OCI-LY1 (cell line): ENCODE results near the gene NR6A1.
A peak's percentile ranks its signal among the peaks of the same experiment; 100 is the strongest.
"Not testable (repeated sequence)": the region's sequence is repeated elsewhere in the genome, so short reads cannot be mapped to it uniquely, and the experiment has no call there.

Experiments used
- H2AFZ ChIP-seq: fragments of 200-600 bp; sonication (generic), shearing (Covaris generic); 2 replicates; pipeline ENCODE4 v1.6.0; 2014; ENCODE audit warnings: antibody characterized with exemption, mild to moderate bottlenecking, low read length
- H3F3A ChIP-seq: fragments of 200-600 bp; sonication (generic), shearing (Covaris generic); 2 replicates; pipeline ENCODE4 v1.6.0; 2014; ENCODE audit warnings: mild to moderate bottlenecking, antibody characterized with exemption, low read length, moderate library complexity; ENCODE audit not compliant: insufficient read depth
- H3K27ac ChIP-seq: fragments of 200-600 bp; sonication (generic); 2 replicates; pipeline ENCODE4 v1.5.1; 2014; ENCODE audit warnings: low read length, mixed run types, mild to moderate bottlenecking, low read depth; ENCODE audit not compliant: poor library complexity, severe bottlenecking
- H3K27me3 ChIP-seq: fragments of 200-600 bp; sonication (generic); 2 replicates; pipeline ENCODE4 v1.6.0; 2014; ENCODE audit warnings: antibody characterized with exemption, mild to moderate bottlenecking, low read length, moderate library complexity; ENCODE audit not compliant: insufficient read depth
- H3K36me3 ChIP-seq: fragments of 200-600 bp; sonication (generic); 2 replicates; pipeline ENCODE4 v1.6.1; 2014; ENCODE audit warnings: mild to moderate bottlenecking, antibody characterized with exemption, low read length, moderate library complexity, mixed read lengths; ENCODE audit not compliant: insufficient read depth
- H3K4me1 ChIP-seq: fragments of 200-600 bp; sonication (generic); 2 replicates; pipeline ENCODE4 v1.5.1; 2014; ENCODE audit warnings: mild to moderate bottlenecking, low read length, moderate library complexity; ENCODE audit not compliant: insufficient read depth, severe bottlenecking
- H3K4me2 ChIP-seq: fragments of 200-600 bp; sonication (generic), shearing (Covaris generic); 2 replicates; pipeline ENCODE4 v1.6.1; 2014; ENCODE audit warnings: low read length
- H3K4me3 ChIP-seq: fragments of 200-600 bp; sonication (generic); 2 replicates; pipeline ENCODE4 v1.5.1; 2014; ENCODE audit warnings: low read length, low read depth, mild to moderate bottlenecking, mixed read lengths; ENCODE audit not compliant: poor library complexity, severe bottlenecking
- H3K79me2 ChIP-seq: fragments of 200-600 bp; shearing (Covaris generic); 2 replicates; pipeline ENCODE4 v1.6.1; 2016; ENCODE audit warnings: mixed run types, low read length, mixed read lengths; ENCODE audit not compliant: insufficient read depth
- H3K9ac ChIP-seq: fragments of 200-600 bp; sonication (generic), shearing (Covaris generic); 2 replicates; pipeline ENCODE4 v1.6.1; 2014; ENCODE audit warnings: mild to moderate bottlenecking, low read length, mixed read lengths
- H3K9me2 ChIP-seq: fragments of 200-600 bp; sonication (generic), shearing (Covaris generic); 2 replicates; pipeline ENCODE4 v1.6.1; 2014; ENCODE audit warnings: low read depth, mild to moderate bottlenecking, low read length, mixed read lengths
- H3K9me3 ChIP-seq: fragments of 200-600 bp; shearing (Covaris generic); 2 replicates; pipeline ENCODE4 v1.6.1; 2014; ENCODE audit warnings: low read length, mixed read lengths
- H4K20me1 ChIP-seq: fragments of 200-600 bp; sonication (generic), shearing (Covaris generic); 2 replicates; pipeline ENCODE4 v1.6.0; 2016; ENCODE audit warnings: mild to moderate bottlenecking, low read length; ENCODE audit not compliant: insufficient read depth
- EZH2 ChIP-seq: fragments of 200-600 bp; sonication (generic), shearing (Covaris generic); IDR thresholded peaks from 2 replicates; pipeline ENCODE4 v1.8.0; 2017; ENCODE audit warnings: borderline replicate concordance, mixed run types, mild to moderate bottlenecking, antibody characterized with exemption, low read length, moderate library complexity, mixed read lengths
- TF ChIP-seq, protein P1 (sequence below): fragments of 200-600 bp; sonication (generic), shearing (Covaris generic); IDR thresholded peaks from 2 replicates; pipeline ENCODE4 v1.5.1; 2017; ENCODE audit warnings: mild to moderate bottlenecking, antibody characterized with exemption, low read length, moderate library complexity, mixed read lengths

NR6A1 gene

DNA sequence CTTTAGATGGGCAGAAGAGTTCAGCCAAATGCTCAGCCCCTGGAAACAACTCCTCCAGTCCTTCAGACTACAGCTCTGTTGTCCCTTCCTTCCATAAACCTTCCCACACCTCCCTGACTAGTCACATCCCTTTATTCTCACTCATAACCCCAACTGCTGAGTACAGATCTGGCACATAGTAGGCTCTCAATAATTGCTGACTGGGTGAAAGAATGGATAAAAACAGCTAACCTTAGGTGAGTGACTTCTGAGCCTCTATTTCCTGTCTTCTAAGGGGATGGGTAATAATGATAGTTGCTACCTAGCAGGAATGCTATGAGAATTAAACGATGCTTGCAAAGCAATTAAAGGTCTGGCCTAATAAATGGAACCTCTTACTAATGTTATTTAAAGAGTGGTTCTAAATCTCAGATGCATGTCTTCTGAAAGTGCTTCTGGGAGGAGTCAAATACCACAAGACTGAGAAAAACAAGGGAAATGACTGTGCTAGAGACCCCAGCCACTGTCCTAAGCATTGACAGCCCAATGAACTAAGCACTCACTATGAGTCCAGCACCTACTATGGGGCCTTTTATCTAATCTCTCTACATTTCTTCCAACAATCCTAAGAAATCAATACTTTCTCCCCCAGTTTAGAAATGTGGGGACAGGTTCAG, 2.5 kb upstream of the NR6A1 start:
- no peaks in the 10 kb centered on the region for H3F3A ChIP-seq
- peaks cover 37% of the 10 kb centered on the region for H3K4me1 ChIP-seq
- no peak overlapping the region for H3K4me2 ChIP-seq
- H3K9ac ChIP-seq, result no peak overlapping the region
- H3K79me2 ChIP-seq, result no peaks in the 10 kb centered on the region
- H4K20me1 ChIP-seq, result no peaks in the 10 kb centered on the region
- H3K9me3 ChIP-seq, result no peaks in the 10 kb centered on the region
- H3K27ac ChIP-seq, result no peak overlapping the region
- no peak overlapping the region for H3K4me3 ChIP-seq
- H3K9me2 ChIP-seq, result no peaks in the 10 kb centered on the region
- TF ChIP-seq, protein P1, sequence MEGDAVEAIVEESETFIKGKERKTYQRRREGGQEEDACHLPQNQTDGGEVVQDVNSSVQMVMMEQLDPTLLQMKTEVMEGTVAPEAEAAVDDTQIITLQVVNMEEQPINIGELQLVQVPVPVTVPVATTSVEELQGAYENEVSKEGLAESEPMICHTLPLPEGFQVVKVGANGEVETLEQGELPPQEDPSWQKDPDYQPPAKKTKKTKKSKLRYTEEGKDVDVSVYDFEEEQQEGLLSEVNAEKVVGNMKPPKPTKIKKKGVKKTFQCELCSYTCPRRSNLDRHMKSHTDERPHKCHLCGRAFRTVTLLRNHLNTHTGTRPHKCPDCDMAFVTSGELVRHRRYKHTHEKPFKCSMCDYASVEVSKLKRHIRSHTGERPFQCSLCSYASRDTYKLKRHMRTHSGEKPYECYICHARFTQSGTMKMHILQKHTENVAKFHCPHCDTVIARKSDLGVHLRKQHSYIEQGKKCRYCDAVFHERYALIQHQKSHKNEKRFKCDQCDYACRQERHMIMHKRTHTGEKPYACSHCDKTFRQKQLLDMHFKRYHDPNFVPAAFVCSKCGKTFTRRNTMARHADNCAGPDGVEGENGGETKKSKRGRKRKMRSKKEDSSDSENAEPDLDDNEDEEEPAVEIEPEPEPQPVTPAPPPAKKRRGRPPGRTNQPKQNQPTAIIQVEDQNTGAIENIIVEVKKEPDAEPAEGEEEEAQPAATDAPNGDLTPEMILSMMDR, result no peak
- TF ChIP-seq EZH2, result no peak
- H2AFZ ChIP-seq, result no peak overlapping the region
- H3K36me3 ChIP-seq, result no peaks in the 10 kb centered on the region
- no peaks in the 10 kb centered on the region for H3K27me3 ChIP-seq

DNA sequence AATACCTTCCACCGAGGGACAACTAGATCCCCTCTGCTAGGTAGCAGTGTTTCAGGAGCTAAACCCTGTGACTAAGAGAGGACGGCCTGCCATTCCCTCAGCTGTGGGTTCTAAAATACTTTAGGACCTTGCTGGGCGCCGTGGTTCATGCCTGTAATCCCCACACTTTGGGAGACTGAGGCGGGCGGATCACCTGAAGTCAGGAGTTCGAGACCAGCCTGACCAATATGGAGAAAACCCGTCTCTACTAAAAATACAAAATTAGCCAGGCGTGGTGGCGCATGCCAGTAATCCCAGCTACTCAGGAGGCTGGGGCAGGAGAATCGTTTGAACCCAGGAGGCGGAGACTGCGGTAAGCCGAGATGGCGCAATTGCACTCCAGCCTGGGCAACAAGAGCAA, 1.8 kb upstream of the NR6A1 start:
- not testable (repeated sequence) for H3K4me2 ChIP-seq, H3K9me2 ChIP-seq, H3K4me3 ChIP-seq, H3K27me3 ChIP-seq, H3K9ac ChIP-seq, H3K36me3 ChIP-seq, H4K20me1 ChIP-seq, H3F3A ChIP-seq, H2AFZ ChIP-seq, H3K27ac ChIP-seq, H3K9me3 ChIP-seq, H3K79me2 ChIP-seq
- peaks cover 39% of the 10 kb centered on the region for H3K4me1 ChIP-seq

DNA sequence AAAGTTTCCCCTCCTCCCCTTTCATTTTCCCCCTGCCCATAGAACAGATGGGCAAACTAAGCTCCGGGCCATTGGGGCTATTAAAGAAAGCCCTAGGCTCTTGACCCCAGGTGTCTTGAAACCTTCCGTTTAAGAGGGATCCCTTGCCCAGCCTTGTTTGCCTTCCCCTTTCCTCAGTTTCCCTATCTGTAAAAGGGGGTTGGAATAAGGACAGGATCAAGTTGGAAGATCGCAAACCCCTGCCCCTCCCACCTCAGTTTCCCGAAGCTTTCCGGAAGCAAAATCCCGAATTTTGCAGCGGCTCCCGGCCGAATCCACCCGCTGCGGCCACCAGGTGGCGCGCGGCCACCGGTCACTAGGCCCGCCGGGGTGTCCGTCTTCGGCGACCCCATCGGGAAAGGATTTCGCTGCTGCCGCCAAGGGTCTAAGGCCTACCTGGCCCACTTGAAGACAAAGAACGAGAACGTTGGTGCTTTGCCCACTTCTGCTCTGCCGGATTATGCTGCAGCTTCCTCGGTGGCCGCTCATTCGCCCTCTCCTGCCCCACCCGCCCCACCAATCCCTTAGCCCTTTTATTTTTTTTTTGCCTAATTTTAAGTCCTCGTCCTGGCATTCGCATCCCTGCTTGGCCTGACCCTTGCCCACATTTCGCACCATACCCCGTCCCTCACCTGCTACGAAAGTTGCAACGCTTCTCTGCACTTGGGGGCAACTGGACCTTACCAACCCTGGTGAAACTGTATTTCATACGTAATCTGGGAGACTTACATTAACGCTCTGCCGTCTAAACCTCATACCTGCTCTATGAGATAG, 962 bp upstream of the NR6A1 start:
- no peaks in the 10 kb centered on the region for H3K36me3 ChIP-seq
- no peaks in the 10 kb centered on the region for H3K9me2 ChIP-seq
- no peaks in the 10 kb centered on the region; the same call in 1 of the 2 replicates for H3F3A ChIP-seq
- H3K9me3 ChIP-seq, result no peaks in the 10 kb centered on the region
- no peak overlapping the region for H3K27ac ChIP-seq
- no peak overlapping the region for H2AFZ ChIP-seq
- no peaks in the 10 kb centered on the region for H3K27me3 ChIP-seq
- H3K9ac ChIP-seq, result peak overlapping the region; percentile 49
- H3K4me3 ChIP-seq, result peak overlapping the region; percentile 75
- TF ChIP-seq EZH2, result no peak
- TF ChIP-seq, protein P1, result peak; percentile 91
- H4K20me1 ChIP-seq, result no peaks in the 10 kb centered on the region
- 0 out of 2 replicates have a peak, but pooled peaks cover 4% of the 10 kb centered on the region for H3K79me2 ChIP-seq
- H3K4me1 ChIP-seq, result peaks cover 48% of the 10 kb centered on the region
- H3K4me2 ChIP-seq, result peak overlapping the region; percentile 79
